Measurements from ENCODE around the gene VIT.
"Not testable (repeated sequence)": the region's sequence is repeated elsewhere in the genome, so short reads cannot be mapped to it uniquely, and the experiment has no call there.

VIT gene

DNA sequence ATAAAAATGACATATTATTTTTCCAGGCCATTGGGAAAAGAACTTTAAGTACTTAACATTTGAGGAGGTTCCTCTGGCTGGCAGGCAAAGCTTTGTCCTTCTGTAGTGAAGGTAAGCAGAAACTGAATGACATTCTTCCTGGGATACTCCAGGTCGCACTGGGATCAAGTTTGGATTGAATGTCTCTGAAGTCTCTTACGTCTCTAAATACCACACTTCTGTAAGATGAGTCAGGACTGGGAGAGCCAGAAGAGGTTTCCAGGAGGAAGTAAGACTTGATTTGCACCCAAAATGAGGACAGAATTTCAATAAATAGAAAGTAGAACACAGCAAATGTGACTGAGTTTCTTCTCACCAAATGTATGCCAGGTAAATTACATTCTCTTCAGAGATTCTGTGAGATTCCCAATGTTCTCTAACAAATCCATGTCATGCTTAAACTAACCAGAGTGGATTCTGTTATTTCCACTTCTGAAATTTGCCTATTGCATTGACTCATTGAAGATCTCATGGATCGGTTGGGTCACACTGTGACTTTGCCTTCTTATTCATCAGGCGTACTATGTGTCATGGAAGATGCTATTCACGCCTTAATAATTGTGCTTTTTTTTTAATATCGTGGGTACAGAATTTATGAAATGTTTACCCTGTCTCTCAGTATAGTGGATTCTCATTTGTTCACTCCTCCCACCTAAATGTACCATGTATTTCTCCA, 25.5 kb upstream of the VIT start:
- H3K4me3 ChIP-seq (ENCODE audit: low read length) = no peak overlapping the region
- no peak for TF ChIP-seq ZNF274 (IDR thresholded peaks at IDR 0.05; ENCODE audit: low read depth, low read length)

DNA sequence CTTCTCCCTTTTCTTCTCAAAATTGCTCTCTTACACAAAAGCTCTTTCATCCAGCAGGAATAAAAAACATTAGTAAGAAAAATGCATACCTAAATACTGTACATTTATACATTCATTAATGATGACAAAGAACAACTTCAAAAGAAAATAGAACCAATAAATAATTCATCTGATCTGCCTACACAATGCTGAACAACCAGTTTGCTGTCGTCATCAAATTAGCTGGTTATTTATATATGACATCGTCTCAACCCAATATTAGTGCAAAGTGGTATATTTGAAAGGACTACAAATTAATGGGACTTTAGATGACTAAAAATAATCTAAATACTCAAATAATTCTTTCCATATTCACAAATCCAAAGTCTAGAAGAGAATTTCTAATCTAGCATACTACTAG, 24.8 kb upstream of the VIT start:
- H3K4me3 ChIP-seq (ENCODE audit: low read length) = no peak overlapping the region
- TF ChIP-seq ZNF274 (IDR thresholded peaks at IDR 0.05; ENCODE audit: low read depth, low read length) = no peak

DNA sequence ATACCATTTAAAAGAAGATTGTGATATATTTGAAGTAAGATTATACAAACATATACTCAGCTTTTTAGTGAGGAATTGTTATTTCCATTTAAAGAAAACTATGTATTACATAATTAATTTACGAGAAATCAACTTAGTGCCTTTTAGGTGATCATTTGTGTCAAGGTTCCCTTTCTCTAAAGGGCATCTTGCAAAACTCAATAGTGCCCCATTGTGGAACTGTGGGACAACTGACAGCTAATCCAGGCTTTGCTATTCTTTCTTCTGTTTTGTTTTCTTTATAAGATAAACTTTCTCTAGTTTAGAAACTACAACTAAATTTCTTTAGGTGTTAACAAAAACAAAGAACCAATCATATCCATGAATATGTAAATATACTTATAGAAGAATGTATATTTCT, 24.3 kb upstream of the VIT start:
- TF ChIP-seq ZNF274 (IDR thresholded peaks at IDR 0.05; ENCODE audit: low read depth, low read length) = no peak
- H3K4me3 ChIP-seq (ENCODE audit: low read length) = no peak overlapping the region

DNA sequence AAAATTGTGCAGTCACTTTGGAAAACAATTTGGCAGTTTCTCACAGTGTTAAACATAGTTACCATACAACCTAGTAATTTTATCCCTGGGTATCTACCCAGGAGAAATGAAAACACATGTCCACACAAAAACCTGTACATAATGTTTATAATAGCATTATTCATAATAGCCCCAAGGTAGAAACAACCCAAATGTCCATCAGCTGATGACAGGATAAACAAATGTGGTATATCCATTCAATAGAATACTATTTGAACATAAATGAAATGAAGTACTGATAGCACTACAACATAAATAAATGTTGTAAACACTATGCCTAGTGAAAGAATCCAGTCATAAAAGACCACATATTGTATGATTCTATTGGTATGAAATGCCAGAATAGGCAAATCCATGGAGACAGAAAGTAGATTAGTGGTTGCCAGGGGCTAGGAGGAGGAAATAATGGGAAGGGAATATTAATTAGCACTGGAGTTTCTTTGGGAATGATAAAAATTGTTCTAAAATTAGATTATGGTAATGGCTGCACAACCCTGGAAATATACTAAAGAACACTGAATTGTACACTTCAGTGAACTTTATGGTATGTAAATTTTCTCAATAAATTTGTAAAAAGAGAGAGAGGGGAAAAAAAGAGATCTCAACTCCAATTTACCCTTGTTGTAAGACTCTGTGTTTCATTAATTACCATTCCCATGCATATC, 20.8 kb upstream of the VIT start:
- H3K4me3 ChIP-seq (ENCODE audit: low read length) = no peak overlapping the region
- TF ChIP-seq ZNF274 (IDR thresholded peaks at IDR 0.05; ENCODE audit: low read depth, low read length) = no peak

DNA sequence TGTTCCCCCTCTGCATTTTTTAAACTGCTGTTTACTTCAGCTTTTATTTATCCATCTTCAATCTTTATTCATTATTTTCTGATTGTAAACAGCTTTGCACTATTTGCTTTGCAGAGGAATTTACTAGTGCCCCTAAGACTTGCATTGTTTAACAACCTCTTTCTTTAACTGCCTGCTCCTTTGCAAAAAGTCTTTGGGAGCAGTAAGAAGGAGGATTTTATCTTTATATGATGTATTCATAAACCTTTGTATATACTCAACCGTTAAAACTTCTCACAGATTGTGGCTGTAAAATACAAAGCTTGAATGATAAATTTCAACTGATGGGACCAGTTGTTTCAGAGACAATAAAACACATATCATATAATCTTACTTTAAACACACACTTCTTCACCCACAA, 20.1 kb upstream of the VIT start:
- H3K4me3 ChIP-seq (ENCODE audit: low read length) = no peak overlapping the region
- no peak for TF ChIP-seq ZNF274 (IDR thresholded peaks at IDR 0.05; ENCODE audit: low read depth, low read length)

DNA sequence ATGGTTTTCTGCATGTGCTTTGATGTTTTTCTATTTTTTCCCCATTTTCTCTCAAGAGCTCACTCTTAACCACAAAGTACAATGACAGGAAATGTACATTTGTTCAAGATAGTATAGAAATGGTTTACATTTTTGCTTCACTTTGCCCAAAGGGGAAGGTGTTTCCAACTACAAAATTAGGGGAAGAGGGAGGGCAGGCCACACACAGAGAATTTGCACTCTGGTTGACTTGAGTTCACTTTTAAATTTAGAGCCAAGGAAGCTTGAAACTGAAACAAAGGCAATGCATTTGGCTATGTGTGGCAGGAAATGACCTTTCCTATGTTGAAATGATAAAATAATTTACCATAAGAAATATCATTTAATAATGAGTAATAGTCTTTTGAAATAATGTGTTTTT, 19.1 kb upstream of the VIT start:
- TF ChIP-seq ZNF274 (IDR thresholded peaks at IDR 0.05; ENCODE audit: low read depth, low read length) = no peak
- H3K4me3 ChIP-seq (ENCODE audit: low read length) = no peak overlapping the region

DNA sequence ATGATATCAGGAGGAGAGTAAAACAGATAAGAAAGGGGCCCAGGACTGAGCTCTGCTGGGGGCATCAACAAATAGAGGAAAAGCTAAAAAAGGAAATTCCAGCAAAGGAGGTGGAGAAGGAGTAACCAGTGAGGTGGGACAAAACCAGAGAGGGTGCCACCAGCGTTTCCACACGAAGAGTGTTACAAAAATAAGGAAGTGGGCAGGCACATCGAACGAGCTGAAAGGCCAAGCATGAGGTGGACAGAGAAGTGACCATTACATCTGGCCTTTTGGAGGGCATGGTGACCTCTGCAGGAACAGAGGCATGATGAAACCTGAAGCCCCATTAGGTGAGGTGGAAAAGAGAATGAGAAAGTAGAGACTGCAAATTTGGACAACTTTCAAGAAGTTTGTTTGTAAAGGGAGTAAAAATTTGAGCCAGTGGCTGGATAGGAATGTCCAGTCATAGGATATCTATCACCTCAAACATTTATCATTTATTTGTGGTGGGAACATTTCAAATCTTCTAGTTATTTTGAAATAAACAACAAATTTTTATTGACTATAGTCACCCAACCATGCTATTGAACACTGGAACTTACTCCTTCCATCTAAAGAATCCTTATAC, 18.4 kb upstream of the VIT start:
- TF ChIP-seq ZNF274 (IDR thresholded peaks at IDR 0.05; ENCODE audit: low read depth, low read length) = no peak
- H3K4me3 ChIP-seq (ENCODE audit: low read length) = no peak overlapping the region

DNA sequence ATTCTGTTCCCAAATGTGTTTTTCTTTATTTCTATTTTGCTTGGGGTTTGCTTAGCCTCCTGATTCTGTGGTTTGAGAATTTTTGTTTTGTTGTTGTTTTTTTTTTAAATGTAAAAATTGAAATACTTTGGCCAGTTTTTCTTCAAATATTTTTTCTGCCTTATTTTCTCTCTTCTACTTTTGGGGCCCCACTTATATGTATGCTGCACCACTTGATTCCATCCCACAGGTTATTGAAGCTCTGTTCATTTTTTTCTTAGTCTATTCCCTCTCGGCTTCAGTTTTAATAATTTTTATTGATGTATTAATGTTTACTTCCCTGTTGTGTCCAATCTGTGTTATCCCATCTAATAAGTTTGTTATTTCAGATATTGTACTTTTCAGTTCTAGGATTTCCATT, 17.7 kb upstream of the VIT start:
- no peak overlapping the region for H3K4me3 ChIP-seq (ENCODE audit: low read length)
- TF ChIP-seq ZNF274 (IDR thresholded peaks at IDR 0.05; ENCODE audit: low read depth, low read length) = no peak

DNA sequence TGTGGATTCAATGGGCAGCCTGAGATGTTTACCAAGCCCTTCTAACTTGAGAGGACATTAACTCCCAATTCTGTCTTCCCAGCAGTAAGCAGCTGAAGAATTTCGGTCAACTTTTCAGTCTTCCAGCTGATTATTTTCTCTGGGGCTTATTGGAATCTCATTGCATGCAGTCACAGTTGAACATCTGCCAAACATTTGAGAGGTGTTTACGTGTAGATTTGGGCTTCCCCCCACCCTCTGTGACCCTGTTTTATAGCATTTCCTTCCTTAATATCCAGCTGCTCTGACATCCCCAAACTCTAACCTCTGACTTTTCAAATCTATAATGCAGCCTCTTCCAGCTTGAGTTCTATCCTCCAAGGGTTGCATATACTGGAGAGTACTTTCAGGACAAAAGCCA, 16.5 kb upstream of the VIT start:
- no peak for TF ChIP-seq ZNF274 (IDR thresholded peaks at IDR 0.05; ENCODE audit: low read depth, low read length)
- H3K4me3 ChIP-seq (ENCODE audit: low read length) = no peak overlapping the region

DNA sequence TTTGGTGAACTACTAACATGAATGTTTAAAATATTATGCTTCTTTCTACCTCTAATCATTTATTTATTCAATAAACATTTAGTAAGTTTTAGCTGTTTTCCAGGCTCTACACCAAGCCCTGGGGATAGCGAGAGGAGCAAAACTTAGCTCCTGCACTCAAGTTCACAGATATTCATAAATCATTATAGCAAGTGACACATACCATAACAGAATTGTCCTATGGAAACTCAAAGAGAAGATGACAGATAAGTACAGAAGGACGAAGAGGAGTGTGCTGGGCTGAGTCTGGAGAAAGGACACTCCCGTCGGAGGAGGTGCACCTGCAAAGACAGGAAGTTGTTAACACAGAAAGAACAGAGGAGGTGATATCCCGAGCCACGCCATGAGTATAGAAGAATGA, 13.9 kb upstream of the VIT start:
- no peak overlapping the region for H3K4me3 ChIP-seq (ENCODE audit: low read length)
- no peak for TF ChIP-seq ZNF274 (IDR thresholded peaks at IDR 0.05; ENCODE audit: low read depth, low read length)

DNA sequence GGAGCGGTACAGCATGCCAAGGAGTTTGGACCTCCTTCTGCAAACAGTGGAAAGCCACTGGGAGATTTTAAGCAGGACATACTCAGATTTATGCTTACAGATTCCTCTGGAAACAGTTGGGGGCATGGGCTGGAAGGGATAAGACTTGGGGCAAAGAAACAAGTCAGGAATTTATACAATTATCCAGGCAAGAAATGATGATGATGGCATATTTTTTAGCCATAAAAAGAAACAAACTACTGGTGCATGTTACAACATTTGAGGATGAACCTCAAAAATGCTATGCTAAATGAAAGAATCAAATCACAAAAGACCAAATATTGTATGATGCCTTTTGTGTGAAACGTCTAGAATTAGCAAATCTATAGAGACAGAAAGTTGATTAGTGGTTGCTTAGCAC, 13.5 kb upstream of the VIT start:
- no peak for TF ChIP-seq ZNF274 (IDR thresholded peaks at IDR 0.05; ENCODE audit: low read depth, low read length)
- H3K4me3 ChIP-seq (ENCODE audit: low read length) = no peak overlapping the region

DNA sequence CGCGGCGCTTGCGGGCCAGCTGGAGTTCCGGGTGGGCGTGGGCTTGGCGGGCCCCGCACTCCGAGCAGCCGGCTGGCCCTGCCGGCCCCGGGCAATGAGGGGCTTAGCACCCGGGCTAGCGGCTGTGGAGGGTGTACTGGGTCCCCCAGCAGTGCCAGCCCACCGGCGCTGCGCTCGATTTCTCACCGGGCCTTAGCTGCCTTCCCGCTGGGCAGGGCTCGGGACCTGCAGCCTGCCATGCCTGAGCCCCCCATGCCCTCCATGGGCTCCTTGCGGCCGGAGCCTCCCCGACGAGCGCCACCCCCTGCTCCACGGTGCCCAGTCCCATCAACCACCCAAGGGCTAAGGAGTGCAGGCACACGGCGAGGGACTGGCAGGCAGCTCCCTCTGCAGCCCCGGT, 8.2 kb upstream of the VIT start:
- not testable (repeated sequence) for H3K4me3 ChIP-seq (ENCODE audit: low read length)

DNA sequence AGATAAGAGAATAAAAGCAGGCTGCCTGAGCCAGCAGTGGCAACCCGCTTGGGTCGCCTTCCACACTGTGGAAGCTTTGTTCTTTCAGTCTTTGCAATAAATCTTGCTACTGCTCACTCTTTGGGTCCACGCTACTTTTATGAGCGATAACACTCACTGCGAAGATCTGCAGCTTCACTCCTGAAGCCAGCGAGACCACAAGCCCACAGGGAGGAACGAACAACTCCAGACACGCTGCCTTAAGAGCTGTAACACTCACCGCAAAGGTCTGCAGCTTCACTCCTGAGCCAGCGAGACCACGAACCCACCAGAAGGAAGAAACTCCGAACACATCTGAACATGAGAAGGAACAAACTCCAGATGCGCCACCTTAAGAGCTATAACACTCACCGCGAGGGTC, 7.5 kb upstream of the VIT start:
- not testable (repeated sequence) for H3K4me3 ChIP-seq (ENCODE audit: low read length)

DNA sequence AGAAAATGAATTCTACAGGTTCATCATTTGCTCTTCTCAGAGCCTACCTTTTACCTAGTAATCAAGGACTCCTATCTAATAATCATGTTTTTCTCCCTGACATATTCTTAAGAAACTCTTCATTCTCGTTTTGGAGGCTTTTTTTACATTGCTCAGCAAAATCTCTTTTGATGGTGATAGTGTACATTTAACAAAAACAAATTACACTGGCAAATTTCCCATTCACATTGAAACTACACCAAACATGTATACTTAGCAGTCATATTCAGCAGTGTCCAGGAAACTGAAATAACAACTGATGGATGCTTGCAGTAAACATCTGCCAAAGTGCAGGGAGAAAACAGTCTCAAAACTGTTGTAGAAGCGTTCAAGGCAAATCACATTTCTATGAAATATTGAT, 4.4 kb upstream of the VIT start:
- no peak overlapping the region for H3K4me3 ChIP-seq (ENCODE audit: low read length)
- no peak for TF ChIP-seq ZNF274 (IDR thresholded peaks at IDR 0.05; ENCODE audit: low read depth, low read length)

DNA sequence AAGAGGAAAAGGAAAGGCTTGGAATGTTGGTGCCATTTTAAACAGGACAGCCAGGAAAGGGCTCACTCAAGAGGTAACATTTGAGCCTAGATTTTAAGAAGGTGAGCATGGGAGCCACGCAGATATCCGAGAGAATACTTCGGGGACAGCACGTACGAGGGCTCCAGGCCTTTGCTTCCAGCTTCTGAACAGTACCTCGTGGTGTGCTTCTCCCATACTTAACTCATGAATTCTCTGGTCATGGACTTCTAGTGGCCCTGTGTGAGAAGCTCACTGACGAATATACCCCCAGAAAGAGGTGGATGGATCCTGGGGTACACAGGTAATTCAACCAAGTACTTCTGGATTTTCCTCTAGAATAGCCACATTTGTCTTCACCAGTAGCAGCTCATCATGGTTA, 2.7 kb upstream of the VIT start:
- TF ChIP-seq ZNF274 (IDR thresholded peaks at IDR 0.05; ENCODE audit: low read depth, low read length) = no peak
- H3K4me3 ChIP-seq (ENCODE audit: low read length) = no peak overlapping the region
